NT2/D1 (cell line): ENCODE measurements around the gene AGO4.

ENCODE experiments used
- SUZ12 ChIP-seq: IDR thresholded peaks from 2 replicates; pipeline ENCODE4 v1.6.1; 2011; ENCODE audit not compliant: insufficient read length, insufficient read depth; ENCODE audit errors: extremely low read depth
- YY1 ChIP-seq: IDR thresholded peaks from 2 replicates; pipeline ENCODE4 v1.6.1; 2011; ENCODE audit not compliant: insufficient read length, insufficient read depth

GRCh38 chr1:35894183-35894582 is 86.4 kb downstream of the AGO4 start:
- no peak for TF ChIP-seq SUZ12
- TF ChIP-seq YY1, result no peak
